MM.1S (cell line): ENCODE results near the gene SLC35A1.

Source experiments
- CTCF ChIP-seq: fragments of 300-600 bp; sonication (generic); IDR thresholded peaks from 2 replicates; pipeline ENCODE4 v1.5.1; 2016; ENCODE audit warnings: antibody characterized with exemption, low read length, mixed read lengths
- EZH2 ChIP-seq: fragments of 300-600 bp; sonication (generic); optimal IDR thresholded peaks from 2 replicates; pipeline ENCODE3; 2017; ENCODE audit warnings: low read depth, mild to moderate bottlenecking, antibody characterized with exemption, low read length, mixed read lengths
- EZH2phosphoT487 ChIP-seq: fragments of 300-600 bp; sonication (generic); IDR thresholded peaks from 2 replicates; pipeline ENCODE4 v1.6.1; 2018; ENCODE audit warnings: antibody characterized with exemption, low read length

GRCh38 chr6:87518453-87518852 lies 45.7 kb downstream of the SLC35A1 start:
- TF ChIP-seq CTCF = no peak
- no peak for TF ChIP-seq EZH2phosphoT487
- TF ChIP-seq EZH2 = no peak
